ENCODE results near the gene IL17D.
"Not testable (repeated sequence)": the region's sequence is repeated elsewhere in the genome, so short reads cannot be mapped to it uniquely, and the experiment has no call there.

IL17D gene

DNA sequence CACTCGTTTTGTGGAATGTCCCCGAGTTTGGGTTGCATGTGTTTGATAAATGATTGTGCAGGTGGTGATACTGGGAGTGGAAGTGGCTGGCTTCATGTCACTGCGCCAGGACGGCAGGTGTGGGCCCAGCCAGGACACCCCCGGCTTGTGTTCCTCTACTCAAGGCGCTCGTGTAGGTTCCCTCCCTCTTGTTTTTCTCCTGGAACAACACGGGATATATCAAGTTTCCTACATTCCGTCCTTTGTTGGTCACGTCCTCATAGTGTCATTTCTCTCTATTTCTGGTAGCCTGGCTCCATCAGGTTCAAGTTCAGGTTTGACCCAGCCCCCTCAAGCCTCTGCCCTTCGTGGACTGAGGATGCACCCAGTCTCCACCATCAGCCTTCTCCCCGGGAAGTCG, 16.3 kb downstream of the IL17D start:
- DNase-seq (ENCODE audit: low read depth), result no peak

- DNase-seq (ENCODE audit: low read depth), result no peak
Observed at GRCh38 chr13:20720499-20720898, 17.0 kb downstream of the IL17D start.

GRCh38 chr13:20721058-20721453, 17.6 kb downstream of the IL17D start:
- DNase-seq (ENCODE audit: low read depth), result no peak

DNA sequence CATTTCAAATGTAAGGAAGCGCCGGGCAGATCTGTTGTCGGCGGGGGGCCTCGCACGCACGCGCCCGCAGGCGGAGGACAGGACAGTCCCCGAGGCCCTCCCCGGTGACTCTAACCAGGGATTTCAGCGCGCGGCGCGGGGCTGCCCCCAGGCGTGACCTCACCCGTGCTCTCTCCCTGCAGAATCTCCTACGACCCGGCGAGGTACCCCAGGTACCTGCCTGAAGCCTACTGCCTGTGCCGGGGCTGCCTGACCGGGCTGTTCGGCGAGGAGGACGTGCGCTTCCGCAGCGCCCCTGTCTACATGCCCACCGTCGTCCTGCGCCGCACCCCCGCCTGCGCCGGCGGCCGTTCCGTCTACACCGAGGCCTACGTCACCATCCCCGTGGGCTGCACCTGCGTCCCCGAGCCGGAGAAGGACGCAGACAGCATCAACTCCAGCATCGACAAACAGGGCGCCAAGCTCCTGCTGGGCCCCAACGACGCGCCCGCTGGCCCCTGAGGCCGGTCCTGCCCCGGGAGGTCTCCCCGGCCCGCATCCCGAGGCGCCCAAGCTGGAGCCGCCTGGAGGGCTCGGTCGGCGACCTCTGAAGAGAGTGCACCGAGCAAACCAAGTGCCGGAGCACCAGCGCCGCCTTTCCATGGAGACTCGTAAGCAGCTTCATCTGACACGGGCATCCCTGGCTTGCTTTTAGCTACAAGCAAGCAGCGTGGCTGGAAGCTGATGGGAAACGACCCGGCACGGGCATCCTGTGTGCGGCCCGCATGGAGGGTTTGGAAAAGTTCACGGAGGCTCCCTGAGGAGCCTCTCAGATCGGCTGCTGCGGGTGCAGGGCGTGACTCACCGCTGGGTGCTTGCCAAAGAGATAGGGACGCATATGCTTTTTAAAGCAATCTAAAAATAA, 18.2 kb downstream of the IL17D start:
- DNase-seq (ENCODE audit: low read depth), result no peak

DNA sequence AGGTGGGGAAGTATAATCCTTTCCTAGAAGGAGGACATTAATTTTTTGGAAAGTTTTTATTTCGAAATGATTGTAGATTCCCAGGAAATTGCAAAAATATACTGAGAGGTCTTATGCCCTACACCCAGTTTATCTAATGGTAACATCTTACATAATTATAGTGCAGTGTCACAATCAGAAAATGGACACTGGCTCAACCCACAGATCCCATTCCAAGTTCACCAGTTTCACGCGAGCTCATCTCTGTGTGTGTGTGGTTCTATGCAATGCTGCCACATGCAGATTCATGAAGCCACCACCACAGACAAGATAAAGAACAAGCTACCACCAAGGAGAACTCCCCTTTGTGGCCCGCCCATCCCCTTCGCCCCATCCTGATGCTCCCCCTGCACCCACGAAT, 24.4 kb downstream of the IL17D start:
- no peak for DNase-seq (ENCODE audit: low read depth)

- no peak for DNase-seq (ENCODE audit: low read depth)
Observed at GRCh38 chr13:20728579-20729311, 25.2 kb downstream of the IL17D start.

DNA sequence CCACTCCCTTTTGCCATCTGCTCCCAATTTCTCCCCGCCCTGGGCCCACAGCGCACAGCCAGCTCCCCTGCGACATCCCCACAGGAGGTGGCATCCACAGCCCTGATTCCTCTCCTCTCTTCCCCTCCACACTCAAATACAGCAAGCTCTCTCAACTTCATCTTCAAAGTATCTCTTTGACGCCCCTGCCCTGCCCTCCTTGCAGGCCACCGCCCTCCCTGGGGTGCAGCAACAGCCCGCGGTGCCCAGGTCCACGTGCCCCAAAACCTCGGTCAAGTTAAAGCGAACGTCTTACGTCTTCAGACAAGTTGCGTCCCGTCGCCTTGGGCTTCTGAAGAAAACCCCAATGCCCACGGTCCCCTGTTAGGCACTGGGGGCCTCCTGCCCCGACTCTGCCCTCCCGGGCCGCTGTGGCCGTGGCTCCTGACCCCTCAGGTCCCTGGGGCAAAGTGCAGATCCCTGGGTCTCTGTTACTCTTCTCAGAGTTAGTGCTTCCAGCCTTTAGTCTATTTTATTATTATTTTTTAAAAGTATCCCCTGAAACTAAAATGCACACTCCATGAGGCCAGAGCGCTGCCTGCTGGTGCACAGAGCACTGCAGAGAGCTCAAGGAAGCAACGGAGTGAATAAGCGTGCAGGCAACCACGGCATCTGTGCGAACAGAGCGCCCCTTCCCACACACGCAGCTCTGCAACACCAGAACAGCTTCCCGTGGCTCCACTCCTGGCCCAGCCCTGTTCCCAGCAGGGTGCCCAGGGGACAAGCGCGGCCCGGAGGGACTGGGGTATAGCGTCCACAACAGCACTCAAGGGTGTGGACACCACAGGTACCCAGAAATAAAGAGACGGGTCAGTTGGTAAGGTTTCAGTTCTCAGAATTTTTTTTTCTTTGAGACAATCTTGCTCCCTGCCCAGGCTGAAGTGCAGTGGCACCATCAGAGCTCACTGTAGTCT, 26.4 kb downstream of the IL17D start:
- no peak for DNase-seq (ENCODE audit: low read depth)

DNA sequence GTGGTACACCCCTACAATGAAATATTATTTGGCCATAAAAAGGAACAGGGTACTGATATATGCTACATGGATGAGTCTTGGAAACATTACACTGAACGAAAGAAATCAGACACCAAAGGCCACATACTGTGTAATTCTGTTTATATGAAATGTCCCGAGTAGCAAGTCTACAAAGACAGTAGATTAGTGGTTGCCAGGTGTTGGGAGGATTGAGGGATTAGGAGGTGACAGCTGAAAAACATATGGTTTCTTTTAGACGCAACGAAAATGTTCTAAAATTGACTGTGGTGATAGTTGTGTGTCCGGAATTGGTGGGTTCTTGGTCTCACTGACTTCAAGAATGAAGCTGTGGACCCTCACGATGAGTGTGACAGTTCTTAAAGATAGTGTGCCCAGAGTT, 35.1 kb downstream of the IL17D start:
- DNase-seq (ENCODE audit: low read depth), result no peak

DNA sequence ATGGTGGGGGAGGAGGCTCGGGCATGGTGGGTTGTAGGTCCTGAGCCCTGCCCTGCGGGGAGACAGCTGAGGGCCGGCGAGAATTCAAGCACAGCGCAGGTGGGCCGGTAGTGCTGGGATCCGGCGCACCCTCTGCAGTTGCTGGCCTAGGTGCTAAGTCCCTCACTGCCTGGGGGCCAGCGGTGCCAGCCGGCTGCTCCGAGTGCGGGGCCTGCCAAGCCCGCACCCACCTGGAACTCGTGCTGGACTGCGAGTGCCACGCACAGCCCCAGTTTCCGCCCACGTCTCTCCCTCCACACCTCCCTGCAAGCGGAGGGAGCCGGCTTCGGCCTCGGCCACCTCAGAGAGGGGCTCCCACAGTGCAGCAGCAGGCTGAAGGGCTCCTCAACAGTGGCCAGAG, 36.5 kb downstream of the IL17D start:
- DNase-seq (ENCODE audit: low read depth), result no peak

DNA sequence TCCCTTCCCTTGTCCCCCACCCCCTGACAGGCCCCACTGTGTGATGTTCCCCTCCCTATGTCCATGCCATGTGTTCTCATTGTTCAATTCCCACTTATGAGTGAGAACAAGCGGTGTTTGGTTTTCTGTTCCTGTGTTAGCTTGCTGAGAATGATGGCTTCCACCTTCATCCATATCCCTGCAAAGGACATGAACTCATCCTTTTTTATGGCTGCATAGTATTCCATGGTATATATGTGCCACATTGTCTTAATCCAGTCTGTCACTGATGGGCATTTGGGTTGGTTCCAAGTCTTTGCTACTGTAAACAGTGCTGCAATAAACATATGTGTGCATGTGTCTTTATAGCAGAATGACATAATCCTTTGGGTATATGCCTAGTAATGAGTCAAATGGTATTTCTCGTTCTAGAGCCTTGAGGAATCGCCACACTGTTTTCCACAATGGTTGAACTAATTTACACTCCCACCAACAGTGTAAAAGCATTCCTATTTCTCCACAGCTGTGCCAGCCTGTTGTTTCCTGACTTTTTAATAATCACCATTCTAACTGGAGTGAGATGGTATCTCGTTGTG, 40.4 kb downstream of the IL17D start:
- DNase-seq (ENCODE audit: low read depth), result not testable (repeated sequence)

GRCh38 chr13:20749377-20749776, 45.9 kb downstream of the IL17D start:
- DNase-seq (ENCODE audit: low read depth), result no peak

GRCh38 chr13:20754009-20754408, 50.5 kb downstream of the IL17D start:
- DNase-seq (ENCODE audit: low read depth), result no peak

DNA sequence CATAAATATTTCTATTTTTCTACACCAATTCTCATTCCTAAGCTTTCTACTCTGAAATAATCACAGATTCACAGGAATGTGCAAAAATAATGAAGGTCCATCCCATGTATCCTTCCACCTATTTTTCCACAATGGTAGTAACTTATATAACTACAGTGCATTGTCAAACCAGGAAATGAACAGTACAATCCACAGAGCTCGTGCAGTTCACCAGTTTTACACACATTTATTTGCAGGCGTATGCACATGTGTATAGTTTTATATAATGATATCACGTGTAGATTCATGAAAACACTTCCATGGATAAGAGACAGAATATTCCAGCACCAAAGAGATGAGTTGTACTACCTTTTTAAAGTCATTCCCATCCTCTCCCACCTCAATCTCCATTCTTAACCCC, 57.4 kb downstream of the IL17D start:
- no peak for DNase-seq (ENCODE audit: low read depth)

DNA sequence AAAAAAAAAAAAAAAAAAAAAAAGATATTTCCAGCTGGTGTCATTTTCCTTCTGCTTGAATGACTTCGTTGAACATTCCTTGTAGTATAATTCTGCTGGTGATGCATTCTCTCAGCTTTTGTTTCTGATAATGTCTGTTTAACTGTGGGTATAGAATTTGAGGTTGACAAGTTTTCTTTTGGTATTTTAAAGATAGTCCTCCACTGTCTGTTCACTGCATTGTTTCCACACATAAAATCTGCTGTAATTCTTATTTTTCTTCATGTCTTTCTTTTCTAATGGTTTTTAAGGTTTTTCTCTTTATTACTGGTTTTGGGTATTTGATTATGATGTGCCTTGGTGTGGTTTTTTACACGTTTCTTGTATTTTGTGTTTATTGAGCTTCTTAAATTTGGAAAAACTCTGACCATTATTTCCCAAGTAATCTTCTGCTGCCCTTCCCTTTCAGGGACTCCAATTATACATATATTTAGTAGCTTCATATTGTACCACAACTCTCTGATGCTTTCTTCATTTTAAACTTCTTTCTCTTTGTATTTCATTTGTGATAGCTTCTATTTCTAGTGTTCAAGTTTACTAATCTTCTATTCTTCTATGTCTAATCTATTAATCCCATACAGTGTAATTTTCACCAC, 63.9 kb downstream of the IL17D start:
- no peak for DNase-seq (ENCODE audit: low read depth)

- DNase-seq (ENCODE audit: low read depth), result no peak
Observed at GRCh38 chr13:20769091-20769490, 65.6 kb downstream of the IL17D start.

- DNase-seq (ENCODE audit: low read depth), result no peak
Observed at GRCh38 chr13:20769834-20770233, 66.3 kb downstream of the IL17D start.
